CD4-positive, alpha-beta T cell treated with Interleukin-6 at 100 ng/mL for 8 hours (primary cell): ENCODE results near the gene SEC11C.
"Not testable (repeated sequence)": the region's sequence is repeated elsewhere in the genome, so short reads cannot be mapped to it uniquely, and the experiment has no call there.

ENCODE experiments used
- DNase-seq: peaks from one replicate; pipeline ENCODE4 v3.0.0-alpha.2; 2020; ENCODE audit warnings: mixed read lengths, low spot score

The SEC11C gene

DNA sequence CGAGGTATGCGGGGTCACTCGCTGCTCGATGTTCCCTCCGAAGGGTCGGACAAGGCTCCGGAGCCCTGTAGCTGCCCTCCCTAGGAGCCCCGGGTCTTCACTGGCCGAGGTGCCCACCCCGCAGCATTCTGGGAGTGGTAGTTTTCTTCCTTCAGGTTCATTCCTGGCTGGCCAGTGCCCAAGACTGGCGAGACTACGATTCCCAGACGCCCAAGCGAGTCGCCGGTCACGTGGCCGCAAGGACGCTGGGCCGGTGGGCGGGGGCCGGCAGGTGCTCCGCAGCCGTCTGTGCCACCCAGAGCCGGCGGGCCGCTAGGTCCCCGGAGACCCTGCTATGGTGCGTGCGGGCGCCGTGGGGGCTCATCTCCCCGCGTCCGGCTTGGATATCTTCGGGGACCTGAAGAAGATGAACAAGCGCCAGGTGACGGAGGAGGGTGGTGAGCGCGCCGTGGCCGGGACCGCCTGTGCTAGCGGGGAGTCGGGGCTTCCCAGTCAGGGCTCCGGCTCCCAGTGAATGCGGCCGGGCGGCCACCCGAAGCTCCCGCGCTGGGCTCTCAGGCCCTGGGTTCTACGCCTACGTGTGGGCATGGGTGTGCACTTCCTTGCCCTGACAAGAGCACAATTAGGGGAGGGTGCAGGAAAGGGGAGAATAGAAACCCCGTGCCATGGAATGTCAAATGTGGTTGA is at the start of gene SEC11C:
Gene SEC11C (plus strand): TSS at position 270 of the 687 bp plus-strand sequence. CDS start 65 bp downstream, at position 335.
- DNase-seq: peak; percentile 95

DNA sequence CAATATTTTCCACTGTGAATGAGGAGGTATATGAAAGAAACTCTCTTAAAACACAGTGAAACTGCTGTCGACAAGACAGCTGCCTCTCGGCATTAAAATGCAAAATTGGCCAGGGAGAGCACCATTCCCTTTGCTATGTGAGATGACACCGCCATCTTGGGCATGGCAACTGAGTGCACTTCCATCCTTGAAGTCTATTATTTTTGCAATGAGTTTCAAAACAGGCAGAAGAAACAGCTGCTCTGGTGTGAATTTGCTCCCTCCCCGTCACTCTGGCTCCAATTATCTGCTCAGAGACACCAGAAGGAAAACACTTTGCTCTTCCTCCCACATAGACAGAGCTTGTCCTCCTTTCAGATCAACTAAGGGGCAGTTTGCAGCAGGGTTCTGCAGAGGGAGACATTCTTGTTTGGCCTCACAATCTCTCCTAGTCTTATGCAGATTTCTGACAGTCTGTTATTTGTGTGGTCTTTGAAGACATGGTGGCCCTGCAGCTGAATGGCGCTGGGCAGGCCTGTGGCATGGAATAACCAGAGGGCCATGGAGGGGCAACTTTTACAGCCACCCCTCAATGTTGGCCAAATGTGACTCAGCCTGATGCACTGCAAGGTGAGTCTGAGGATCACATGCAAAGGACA is 48.6 kb upstream of the SEC11C start:
- no peak for DNase-seq

DNA sequence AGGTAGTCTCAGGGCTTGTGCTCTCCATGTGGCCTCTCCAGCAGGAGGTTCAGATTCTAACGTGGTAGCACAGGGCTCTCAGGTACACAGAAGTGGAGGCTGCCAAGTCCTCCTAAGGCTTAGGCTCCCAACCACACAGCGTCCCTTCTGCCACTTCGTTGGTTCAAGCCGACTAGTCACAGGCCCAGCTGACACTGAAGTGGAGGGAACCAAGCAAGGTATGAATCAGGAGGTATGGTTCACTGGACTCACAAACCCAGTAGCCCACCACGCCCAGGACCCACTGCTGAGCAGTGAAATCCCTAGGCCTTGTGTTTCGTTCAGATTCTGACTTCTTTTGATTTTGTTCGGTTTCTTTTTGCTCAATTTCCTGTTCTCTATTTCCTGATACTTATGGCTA is 46.0 kb upstream of the SEC11C start:
- DNase-seq: no peak

DNA sequence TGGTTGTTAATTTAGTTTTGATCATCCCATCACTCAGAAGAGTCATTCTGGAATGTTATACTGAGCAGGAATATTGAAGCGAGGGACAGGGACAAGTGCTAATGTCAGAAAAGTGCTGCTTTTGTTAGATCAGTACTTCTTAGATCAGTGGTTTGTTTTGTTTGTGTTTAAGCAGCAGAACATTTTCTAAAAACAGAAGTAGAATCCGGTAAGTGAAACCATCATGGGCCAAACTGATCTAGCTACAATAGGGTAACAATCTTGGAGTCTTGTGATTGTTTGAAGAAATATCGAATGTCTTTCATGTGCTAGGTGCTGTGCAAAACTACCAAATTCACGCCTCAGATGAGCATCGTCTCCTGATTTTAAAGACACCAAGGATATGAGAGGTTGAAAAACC is 45.1 kb upstream of the SEC11C start:
- no peak for DNase-seq

DNA sequence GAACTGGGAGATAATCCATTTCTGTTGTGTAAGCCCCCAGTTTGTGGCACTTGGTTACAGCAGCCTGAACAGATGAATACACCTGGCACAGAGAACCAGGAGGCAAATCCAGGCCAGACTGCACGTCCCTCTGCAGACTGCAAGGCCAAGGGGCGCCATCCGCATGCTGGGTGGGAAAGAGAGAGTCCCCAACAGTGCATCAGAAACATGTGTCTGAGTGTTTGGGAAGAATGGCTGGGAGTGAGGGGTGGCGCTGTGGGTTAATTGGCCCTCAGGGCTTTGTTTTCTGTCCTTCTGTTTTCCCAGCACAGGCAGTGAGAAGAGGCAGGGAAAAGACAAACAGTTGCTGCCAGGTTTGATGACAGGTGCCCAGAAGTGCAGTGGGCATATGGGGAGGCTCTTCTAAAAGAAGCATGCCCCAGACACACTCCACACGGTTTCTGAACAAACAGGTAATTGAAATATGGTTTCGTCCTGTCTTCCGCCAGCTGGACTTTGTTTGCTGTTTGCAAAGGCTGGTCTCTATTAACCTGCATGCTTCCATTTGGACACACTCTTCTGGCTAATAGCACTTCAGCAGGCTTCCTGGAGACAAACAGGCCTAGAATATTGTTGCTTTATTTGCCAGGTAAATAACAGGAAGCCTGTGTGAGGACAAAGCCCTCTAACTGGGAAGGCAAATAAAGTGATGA is 43.4 kb upstream of the SEC11C start:
- no peak for DNase-seq

DNA sequence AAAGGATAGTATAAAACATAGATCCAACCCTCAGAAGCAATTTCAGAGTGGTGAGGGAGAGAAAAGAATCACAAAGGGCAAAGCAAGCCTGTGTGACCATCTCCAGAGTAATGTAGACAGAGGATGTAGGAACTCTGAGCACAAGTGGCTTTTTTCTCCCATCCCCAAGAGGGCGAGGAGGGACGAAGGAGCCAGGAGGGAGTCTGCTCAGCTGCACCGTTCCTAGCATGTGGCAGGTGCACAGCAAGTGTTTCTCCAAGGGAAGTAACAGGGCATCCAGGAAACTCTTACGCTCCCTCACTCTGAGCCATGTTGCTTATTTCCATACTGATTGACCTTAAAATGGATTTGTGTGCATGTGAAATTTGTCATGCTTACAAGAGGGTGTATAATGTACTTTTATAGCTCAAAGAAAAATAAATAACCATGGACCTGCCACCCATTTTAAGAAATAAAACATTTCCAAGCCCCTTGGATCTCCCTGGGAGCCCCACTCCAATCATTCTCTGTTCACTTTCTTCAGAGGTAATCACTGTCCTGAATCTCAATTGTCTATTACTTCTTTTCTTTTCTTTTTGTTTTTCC is 37.8 kb upstream of the SEC11C start:
- no peak for DNase-seq

GRCh38 chr18:59109375-59109774 is 30.3 kb upstream of the SEC11C start:
- no peak for DNase-seq

DNA sequence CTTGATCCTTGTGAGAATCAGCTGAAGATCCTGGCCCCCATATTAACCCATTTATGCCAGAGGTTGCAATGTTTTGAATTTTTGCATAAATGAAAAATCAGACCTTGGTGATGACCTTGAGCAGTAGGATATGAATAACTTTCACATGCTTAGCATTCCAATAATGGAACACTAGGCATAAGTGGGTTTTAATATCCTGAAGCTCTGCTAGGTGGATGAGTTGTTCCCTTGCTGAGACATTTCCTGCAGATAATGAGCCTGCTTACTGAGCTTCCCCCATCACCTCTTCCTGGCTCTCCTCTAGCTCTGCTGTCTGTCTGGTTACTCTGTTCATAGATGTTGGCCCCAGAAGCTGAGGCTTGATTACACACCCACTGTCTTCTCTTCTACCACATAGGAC is 25.5 kb upstream of the SEC11C start:
- DNase-seq: no peak

- no peak for DNase-seq
Observed at GRCh38 chr18:59123588-59124369, 15.9 kb upstream of the SEC11C start.

DNA sequence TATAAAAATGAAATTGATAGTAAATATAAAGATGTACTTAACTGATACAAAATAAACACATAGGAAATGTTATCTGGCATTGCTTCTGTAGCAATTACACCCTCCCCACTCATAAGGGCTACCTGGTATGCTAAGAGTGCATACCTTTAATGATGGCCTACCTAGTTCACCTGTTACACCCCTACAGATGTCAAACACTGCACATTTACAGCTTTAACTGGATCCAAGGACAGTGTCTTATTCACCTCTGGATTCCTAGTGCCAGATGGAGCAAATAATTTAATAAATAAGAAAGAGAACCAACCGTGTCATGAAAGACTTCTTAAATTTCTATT is 15.3 kb upstream of the SEC11C start:
- DNase-seq: no peak

- DNase-seq: no peak
Observed at GRCh38 chr18:59127047-59127446, 12.6 kb upstream of the SEC11C start.

DNA sequence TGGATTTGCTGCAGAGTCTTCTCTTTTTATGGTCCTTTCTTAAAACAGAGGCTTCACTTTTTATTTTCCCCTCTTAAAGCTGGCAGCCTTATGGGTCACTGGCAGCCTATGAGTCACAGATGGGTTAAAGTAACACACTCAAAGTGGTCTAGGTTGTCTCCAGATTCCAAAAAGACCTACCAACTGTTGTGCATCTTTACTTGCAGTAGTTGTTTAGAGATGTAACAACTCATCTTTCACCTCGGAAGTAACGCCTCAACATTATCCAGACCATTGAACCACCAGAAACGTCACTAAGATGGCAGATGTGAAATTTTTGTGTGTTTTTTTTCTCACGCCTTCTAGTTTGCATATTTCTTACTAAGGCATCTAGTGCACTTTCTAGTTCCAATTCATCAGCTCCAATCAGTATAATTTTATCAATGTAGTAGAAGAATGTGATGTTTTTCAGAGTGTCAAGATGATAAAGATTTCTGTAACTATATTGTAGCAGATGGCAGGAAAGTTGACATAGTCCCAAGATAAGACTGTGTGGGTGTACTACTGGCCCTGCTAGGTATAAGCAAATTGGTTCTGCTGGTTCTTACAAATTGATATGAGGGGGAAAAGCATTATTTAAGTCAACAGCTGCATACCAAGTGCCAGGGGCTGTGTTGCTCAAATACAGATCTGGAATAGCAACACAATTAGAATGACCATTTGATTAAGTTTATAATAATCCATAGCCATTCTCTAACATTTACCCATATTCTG is 9.6 kb upstream of the SEC11C start:
- DNase-seq: no peak

DNA sequence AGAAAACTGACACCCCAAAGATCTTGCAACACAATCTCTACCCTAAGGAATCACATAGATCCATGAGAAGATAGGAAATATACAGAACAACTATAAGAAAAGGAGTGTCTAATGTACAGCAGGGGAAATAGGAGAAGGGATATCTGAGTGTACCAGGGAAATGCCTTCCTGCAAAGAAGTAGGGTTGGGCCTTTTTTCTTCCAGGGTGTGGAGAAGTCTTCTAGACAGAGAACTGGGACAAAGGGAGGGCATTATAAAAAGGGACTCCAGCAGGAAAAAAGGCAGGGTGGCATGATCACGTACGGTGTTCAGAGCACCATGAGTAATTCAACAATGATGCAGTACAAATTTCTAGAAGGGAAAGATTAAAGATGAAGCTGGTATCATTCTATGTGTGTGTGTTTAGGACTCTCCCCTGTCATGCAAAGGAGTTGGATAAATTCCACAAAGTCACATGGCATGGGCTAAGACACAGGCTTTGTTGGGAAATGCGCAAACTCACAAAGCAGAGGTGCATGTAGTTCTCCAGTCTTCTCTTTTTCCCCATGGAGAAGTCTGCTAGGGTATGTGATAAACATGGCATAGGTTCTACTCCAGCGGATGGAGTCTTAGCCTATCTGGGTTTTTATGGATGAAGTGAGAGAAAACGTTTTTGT is 6.7 kb upstream of the SEC11C start:
- DNase-seq: no peak

- DNase-seq: peak; percentile 92
Observed at GRCh38 chr18:59139291-59139614, 431 bp upstream of the SEC11C start.

- DNase-seq: no peak
Observed at GRCh38 chr18:59140302-59140885, 710 bp downstream of the SEC11C start.

GRCh38 chr18:59141294-59142068 is 1.8 kb downstream of the SEC11C start:
- DNase-seq: no peak

DNA sequence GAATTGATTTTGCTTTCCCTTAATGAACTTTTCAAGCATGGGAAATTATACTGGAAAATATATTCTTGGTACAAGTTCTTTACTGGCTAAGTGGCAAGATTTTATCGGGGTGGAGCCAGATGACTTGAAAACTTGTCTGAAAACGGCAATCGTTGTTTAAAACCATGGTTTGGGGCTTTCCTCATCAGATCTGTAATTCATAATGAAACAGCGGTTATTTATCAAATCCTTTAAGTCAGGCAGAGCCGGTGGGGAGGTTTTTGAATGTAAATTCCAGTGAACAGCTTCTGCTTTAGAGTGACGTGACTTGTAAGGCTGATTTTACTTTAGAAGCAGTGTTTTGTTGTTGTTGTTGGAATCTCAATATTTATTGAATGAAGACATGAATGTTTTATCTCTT is 2.6 kb downstream of the SEC11C start:
- no peak for DNase-seq

GRCh38 chr18:59142800-59143416 is 3.2 kb downstream of the SEC11C start:
- not testable (repeated sequence) for DNase-seq

DNA sequence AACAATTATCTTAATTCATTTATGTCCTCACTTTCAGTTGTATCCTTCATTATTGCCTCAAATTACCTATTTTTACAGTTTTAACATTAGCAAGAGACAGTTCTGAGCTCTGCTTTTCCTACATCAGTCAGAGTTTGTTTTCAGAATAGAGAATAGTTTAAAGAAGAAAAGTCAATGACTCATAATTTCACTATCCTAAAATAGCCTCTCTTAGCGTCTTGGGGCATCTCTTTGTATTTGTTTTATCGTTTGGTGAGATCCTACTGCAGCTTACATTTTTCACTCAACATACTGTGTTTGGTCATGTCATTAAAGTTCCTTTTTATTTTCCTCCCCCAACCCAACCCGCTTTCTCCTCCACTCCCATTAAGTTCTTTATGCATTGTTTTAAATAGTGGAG is 3.8 kb downstream of the SEC11C start:
- DNase-seq: no peak

GRCh38 chr18:59144483-59144882 is 4.8 kb downstream of the SEC11C start:
- no peak for DNase-seq
